ENCODE data around the gene SP5.
"Not testable (repeated sequence)": the region's sequence is repeated elsewhere in the genome, so short reads cannot be mapped to it uniquely, and the experiment has no call there.

Gene SP5

GRCh38 chr2:170715062-170715931 lies at the start of gene SP5:
SP5 (plus strand) TSS chr2:170715337; CDS start chr2:170715513, 176 bp downstream.
- DNase-seq: no peak

GRCh38 chr2:170665743-170666142 lies 49.4 kb upstream of the SP5 start:
- DNase-seq: no peak

GRCh38 chr2:170669909-170670308 lies 45.2 kb upstream of the SP5 start:
- no peak for DNase-seq

DNA sequence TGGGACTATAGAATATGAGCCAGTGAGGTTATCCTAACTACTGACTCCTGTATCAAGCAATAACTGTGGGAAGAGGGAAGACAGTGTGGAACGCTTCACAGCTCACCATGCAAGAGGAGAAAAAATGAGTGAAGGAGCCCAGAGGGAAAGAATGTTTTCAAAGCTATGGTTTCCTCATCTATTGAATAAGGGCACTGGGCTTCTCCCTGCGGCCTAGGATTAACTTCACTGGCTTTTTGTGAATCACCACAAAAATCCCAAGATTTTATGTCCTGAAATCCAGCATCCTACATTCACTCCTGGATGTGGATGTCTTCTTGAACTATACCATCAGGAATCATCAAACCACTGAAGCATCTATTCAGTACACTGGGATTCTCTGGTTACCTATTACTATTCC lies 44.5 kb upstream of the SP5 start:
- DNase-seq: no peak

GRCh38 chr2:170671079-170671478 lies 44.1 kb upstream of the SP5 start:
- no peak for DNase-seq

DNA sequence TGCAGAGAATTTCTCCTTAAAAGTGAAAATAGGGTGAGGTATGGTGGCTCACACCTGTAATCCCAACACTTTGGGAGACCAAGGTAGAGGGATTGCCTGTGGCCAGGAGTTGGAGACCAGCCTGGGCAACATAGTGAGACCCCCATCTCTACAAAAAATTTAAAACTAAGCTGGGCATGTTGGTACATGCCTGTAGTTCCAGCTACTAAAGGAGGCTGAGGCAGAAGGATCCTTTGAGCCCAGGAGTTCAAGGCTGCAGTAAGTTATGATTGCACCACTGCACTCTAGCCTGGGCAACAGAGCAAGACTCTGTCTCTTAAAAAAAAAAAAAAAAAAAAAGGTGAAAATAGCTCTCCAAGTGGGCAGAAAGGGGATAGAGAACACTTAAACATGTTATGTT lies 40.9 kb upstream of the SP5 start:
- DNase-seq: not testable (repeated sequence)

- no peak for DNase-seq
These were observed 39.4 kb upstream of the SP5 start for GRCh38 chr2:170675701-170676100.

- no peak for DNase-seq
These were observed 35.5 kb upstream of the SP5 start for GRCh38 chr2:170679607-170680079.

DNA sequence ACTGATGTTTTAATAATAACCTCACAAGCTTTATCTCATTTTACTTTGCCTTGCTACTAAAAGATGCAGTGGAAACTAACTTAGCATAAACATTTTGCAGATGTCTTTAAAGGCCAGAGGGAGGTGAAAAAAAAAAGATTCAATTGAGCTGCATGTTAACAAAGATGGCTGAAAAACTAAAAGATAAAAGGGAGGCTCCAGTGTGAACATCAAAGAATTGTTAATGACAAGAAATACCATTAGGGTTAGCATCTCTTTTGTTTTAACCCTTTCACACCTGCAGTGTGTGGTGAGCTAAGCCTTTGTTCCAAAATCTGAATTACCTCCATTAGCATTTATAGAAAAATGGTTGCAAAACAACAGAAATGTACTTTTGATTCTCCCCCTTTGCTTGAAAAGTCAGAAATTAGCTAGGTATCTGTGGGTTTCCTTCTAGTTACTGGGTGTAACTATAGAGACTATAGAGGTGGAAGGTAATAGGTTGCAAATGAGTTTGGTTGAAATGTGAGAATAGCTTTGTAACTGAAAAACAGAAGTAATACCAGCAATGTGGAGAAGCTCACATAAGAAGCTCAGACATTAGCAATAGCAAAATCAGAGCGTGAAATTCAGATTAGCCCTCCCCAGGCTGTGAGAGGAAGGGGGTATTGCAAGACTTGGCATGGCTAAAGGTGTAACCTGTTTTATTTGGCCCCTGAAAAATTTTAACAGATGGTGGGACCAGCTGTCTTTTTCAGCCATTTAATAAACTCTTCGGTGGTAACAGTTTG lies 34.8 kb upstream of the SP5 start:
- no peak for DNase-seq

DNA sequence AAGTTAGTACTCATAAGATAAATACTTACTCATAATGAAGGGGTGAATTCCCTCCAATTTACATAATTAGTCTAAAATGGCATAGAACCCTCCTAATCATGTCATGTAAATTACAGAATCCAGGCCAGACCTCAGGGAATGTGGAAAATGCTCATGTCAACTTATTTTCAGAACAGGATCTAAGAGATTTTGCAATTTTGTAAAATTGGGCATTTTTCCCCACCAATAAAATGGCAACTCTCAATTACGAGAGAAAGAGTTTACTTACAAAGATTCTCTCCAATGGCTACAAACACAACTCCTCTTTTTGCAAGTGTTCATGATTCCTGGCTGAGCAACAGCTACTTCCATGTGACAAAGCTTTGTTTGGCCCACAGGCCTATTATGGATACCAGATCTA lies 33.8 kb upstream of the SP5 start:
- DNase-seq: no peak

DNA sequence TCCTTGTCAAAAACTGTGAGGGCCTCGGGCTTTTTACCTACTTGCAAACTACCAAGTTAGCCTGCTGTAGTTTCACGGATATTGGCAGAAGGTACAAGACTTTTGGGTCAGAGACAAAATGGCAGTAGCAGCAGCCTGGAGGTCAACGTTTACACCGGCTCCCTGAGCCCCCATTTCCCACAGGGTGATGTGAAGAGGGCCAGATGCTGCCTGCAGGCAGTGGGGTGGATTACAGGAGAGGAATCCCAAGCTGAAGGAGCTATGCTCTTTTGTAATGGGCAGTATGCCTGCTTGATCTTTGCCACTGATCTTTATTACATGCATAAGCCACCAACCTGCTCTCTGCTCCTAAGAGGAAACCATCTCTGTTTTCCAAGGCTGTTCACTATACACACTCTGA lies 29.5 kb upstream of the SP5 start:
- no peak for DNase-seq

GRCh38 chr2:170689481-170689880 lies 25.7 kb upstream of the SP5 start:
- DNase-seq: no peak

GRCh38 chr2:170690640-170691039 lies 24.5 kb upstream of the SP5 start:
- DNase-seq: no peak

- no peak for DNase-seq
These were observed 20.8 kb upstream of the SP5 start for GRCh38 chr2:170694316-170694715.

- no peak for DNase-seq
These were observed 19.4 kb upstream of the SP5 start for GRCh38 chr2:170695521-170696410.

- DNase-seq: no peak
These were observed 18.2 kb upstream of the SP5 start for GRCh38 chr2:170696948-170697347.

DNA sequence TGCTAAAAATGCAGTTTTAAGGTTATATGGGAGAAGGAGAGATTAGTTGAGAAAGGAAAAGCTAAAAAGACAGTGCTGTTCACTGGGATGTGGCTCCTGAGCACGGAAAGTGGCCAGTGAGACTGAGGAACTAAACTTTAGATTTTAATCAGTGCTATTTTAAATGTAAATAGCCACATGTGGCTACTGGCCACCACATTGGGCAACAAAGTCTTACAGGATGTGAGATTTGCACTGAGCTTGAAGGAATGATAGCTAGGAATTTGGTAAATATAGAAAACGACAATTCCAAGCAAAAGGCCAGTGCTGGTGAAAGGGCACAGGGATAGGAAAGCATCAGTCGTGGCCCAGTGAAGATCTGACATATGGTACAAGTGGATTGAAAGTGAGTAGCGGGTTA lies 14.1 kb upstream of the SP5 start:
- no peak for DNase-seq

DNA sequence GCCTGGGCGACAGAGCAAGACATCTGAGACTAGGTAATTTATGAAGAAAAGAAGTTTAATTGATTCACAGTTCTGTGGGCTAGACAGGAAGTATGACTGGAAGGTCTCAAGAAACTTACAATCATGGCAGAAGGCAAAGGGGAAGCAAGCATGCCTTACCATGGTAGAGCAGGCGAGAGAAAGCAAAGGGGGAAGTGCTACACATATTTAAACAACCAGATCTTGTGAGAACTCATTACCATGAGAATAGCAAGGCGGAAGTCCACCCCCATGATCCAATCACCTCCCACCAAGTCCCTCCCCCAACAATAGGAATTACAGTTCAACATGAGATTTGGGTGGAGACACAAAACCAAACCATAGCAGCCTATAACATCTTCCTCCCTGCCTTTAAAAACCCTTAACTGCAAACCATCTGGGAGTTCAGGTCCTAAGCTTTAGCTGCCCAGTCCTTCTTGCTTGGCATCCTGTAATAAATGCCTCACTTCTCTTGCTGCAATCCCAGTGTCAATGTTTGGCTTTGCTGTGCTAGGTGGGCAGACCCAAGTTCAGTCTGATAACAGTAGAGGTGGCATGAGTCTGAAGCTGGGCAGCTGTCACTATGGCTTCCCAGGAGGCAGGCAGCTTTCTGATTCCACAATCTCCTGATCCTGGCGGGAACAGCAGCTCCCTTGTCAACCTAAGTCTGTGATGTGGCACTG lies 11.2 kb upstream of the SP5 start:
- DNase-seq: no peak

- DNase-seq: no peak
These were observed 7.0 kb upstream of the SP5 start for GRCh38 chr2:170707821-170708795.

DNA sequence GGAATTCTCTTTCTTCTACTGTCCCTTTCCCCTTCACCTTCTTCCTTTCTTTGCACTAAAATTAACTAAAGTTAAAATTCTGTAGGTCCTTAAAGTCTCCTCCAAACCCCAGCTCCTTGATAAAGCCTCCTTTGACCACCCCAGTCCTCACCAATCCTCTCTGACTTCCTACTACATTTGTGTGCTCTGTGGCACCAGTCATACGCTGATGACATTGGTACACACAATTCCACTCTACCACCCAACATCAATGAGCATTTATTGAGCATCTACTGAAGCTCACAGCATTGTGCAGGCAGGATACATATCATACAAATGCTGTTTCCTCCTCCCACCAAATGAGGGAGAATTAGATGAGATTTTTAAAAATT lies 4.5 kb upstream of the SP5 start:
- no peak for DNase-seq

DNA sequence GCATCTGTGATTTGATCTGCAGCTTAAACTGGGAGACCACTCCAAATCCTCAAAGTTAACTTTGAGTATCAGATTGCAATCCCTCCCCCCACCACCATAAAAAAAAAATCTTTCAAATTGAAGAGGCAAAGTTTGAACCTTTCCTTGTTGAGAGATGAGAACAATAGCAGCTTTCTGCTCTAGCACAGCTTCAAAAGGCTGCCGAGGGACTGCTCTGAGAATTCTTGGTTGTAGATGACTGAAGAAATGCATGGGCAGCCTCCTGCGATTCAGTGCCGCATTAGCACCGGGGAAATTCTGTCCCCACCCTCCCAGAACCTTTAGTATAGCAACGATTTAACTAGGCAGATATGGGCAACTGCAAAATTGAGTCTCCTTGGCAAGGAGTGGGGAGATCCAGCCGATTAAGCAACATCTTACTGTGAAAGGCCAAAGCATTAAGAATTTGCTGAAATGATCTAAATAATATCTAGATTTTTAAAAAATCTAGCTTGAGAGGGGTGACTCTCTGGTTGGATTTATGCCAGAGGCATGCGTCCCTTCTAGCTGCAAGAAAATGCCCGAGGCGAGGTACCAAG lies 3.9 kb upstream of the SP5 start:
- no peak for DNase-seq
